Ascending aorta (tissue), 2 donors: ENCODE results near the gene PGC. TPM values are rescaled to one million over a fixed set of nuclear protein-coding genes. Genes with fewer than 3 reads are reported as not detected.
A peak's percentile ranks its signal among the peaks of the same experiment; 100 is the strongest.

Experiments used
- DNase-seq, 2 donors: peaks; one replicate each; pipeline ENCODE4 v3.0.0-alpha.2; 2019; ENCODE audit warnings: low spot score in 2 of 2
- H3K27ac ChIP-seq, 2 donors: fragments of 200-600 bp; sonication (generic); one replicate each; pipeline ENCODE4 v1.5.1; 2016 to 2017; ENCODE audit warnings: mild to moderate bottlenecking in 1 of 2
- H3K27me3 ChIP-seq: fragments of 200-600 bp; sonication (generic); one replicate; pipeline ENCODE4 v1.5.1; 2017
- H3K36me3 ChIP-seq, 2 donors: fragments of 200-600 bp; sonication (generic); one replicate each; pipeline ENCODE4 v1.5.1; 2016
- H3K4me1 ChIP-seq, 2 donors: fragments of 200-600 bp; sonication (generic); one replicate each; pipeline ENCODE4 v1.5.1; 2016 to 2017; ENCODE audit warnings: mild to moderate bottlenecking in 1 of 2
- H3K4me3 ChIP-seq, 2 donors: fragments of 200-600 bp; sonication (generic); one replicate each; pipeline ENCODE4 v1.5.1; 2016 to 2017; ENCODE audit warnings: mild to moderate bottlenecking in 1 of 2
- H3K9me3 ChIP-seq, 2 donors: fragments of 200-600 bp; sonication (generic); one replicate each; pipeline ENCODE4 v1.5.1; 2016
- intact Hi-C: fragments of 100-400 bp; cut with DNase I; formaldehyde crosslinking; loops from one replicate; pipeline ENCODE4 v1.15.1; 2023
- total RNA-seq: library from RNA; depleted of rRNA; stranded (reverse); fragments of >200 nt; gene quantifications from one replicate; pipeline ENCODE4 v1.1.0, GENCODE V29; 2016
- TF ChIP-seq, protein P1 (sequence below), 3 experiments: fragments of 200-600 bp in 2 of 3; fragments of 450-650 bp in 1 of 3; sonication (generic) in 2 of 3; IDR thresholded peaks; one replicate each; pipeline ENCODE4 v1.5.1; 2016 to 2019; ENCODE audit warnings: antibody characterized with exemption in 3 of 3, mild to moderate bottlenecking in 1 of 3, moderate library complexity in 1 of 3

The PGC gene
- total RNA-seq, 1 donor from 2014 or later = 0.53 TPM

DNA sequence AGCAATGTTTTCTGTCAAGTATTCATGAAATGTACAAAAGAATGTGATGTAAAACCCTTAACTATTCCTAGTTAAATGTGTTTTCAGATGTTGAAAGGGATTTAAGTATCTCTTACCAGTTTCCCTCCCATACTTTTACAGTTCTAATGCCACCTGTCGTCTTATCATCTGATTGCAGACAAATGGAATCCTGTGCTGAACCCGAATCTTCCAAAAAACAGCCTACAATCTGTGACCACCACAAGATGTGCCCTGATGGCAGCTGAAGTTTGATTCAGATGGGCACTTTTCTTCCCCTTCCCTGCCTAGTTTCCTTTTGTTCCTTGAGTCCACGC, 42.2 kb upstream of the PGC start:
- no peaks in the 10 kb centered on the region for H3K27me3 ChIP-seq
- no peaks in the 10 kb centered on the region for H3K9me3 ChIP-seq
- H3K4me1 ChIP-seq = peaks cover 12 to 13% of the 10 kb centered on the region in 2 donors
- TF ChIP-seq, protein P1, sequence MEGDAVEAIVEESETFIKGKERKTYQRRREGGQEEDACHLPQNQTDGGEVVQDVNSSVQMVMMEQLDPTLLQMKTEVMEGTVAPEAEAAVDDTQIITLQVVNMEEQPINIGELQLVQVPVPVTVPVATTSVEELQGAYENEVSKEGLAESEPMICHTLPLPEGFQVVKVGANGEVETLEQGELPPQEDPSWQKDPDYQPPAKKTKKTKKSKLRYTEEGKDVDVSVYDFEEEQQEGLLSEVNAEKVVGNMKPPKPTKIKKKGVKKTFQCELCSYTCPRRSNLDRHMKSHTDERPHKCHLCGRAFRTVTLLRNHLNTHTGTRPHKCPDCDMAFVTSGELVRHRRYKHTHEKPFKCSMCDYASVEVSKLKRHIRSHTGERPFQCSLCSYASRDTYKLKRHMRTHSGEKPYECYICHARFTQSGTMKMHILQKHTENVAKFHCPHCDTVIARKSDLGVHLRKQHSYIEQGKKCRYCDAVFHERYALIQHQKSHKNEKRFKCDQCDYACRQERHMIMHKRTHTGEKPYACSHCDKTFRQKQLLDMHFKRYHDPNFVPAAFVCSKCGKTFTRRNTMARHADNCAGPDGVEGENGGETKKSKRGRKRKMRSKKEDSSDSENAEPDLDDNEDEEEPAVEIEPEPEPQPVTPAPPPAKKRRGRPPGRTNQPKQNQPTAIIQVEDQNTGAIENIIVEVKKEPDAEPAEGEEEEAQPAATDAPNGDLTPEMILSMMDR (IDR thresholded peaks at IDR 0.05) = no peak
- DNase-seq = no peak
- no peak overlapping the region for H3K27ac ChIP-seq
- no peak overlapping the region for H3K4me3 ChIP-seq
- H3K36me3 ChIP-seq = peaks cover 5 to 30% of the 10 kb centered on the region in 2 donors
- intact Hi-C loops = loop anchor here (5.0 to 10.0 kb wide), 3 partner anchors 82 to 1835 kb away; partner anchors contain the start of genes GTPBP2 and UBR2

DNA sequence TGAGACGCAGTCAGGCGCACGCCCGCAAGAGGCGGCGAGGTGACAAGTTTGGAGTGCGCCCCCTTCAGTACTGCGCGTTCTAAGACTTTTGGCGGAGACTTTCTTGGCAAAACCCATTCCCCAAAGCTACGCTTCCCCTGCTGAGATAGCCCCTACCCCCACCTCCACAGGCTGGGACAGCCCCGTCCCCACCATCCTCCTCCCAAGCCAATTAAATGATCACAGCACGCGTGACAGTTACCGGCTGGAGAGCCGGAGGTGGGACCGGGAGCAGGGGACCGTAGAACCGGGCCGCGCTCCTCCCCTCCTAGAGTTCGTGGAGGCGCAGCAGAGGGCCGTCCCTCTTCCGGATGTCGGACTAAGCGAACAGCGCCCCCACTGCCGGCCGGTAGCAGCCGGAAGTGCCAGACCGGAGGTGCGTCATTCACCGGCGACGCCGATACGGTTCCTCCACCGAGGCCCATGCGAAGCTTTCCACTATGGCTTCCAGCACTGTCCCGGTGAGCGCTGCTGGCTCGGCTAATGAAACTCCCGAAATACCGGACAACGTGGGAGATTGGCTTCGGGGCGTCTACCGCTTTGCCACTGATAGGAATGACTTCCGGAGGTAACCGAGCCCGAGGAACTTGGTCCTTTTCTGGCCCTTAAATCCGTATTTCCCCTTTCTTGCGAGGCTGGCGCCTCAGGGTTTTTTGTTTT, 40.2 kb upstream of the PGC start, which contains the start of gene TOMM6:
TSS of gene TOMM6 (plus strand) at position 476 of the 699 bp plus-strand sequence. CDS start at position 480, 4 bp downstream.
- Histone ChIP-seq H3K27me3 (no peaks in the 10 kb centered on the region), H3K27ac (peak within 1 kb of the TSS; percentile 87 to 92), H3K4me3 (peak within 1 kb of the TSS; percentile 75 to 79), H3K9me3 (no peaks in the 10 kb centered on the region), H3K36me3 (peaks cover 5 to 25% of the 10 kb centered on the region in 2 donors), H3K4me1 (peaks cover 12 to 13% of the 10 kb centered on the region in 2 donors)
- intact Hi-C loops = loop anchor here (1.0 to 10.0 kb wide), 12 partner anchors 52 to 1837 kb away; partner anchors contain the start of genes BYSL, CCND3, FOXP4 and GTPBP2
- TF ChIP-seq, protein P1 (IDR thresholded peaks at IDR 0.05) = peak; percentile 86 to 91 (median 86)
- peak; percentile 73 to 97 for DNase-seq

DNA sequence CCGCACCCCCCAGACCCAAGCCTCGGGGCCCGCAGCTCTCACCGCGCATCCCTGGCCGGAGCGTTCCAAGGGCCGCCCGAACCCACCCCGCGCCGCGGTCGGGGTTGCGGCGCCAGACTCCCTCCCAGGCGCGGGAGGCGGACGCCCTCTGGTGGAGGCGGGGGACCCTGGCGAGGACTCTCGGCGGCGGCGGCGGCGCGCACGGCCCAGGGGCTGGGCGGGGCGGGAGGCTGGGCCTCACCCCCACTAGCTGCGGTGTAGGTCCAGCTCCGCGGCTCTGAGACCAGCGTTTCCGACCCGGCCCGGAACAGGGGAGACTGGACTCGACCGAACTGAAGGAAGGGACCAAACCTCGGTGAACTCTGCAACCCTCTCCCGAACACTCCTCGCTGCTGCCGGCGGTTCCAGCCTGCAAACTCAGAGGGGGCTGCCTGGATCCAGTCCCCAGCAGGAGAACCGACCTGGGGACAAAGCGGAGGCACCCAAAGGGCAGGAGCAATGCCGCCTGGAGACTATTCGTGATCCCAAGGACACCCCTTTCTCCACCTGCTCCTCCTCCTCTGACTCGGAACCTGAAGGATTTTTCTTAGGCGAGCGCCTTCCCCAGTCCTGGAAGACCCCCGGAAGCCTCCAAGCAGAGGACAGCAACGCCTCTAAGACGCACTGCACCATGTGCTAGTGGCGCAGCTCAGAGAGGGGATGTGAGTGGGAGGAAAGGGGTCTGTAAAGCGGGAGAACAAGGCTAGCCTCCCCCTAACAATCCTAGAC, 39.4 kb upstream of the PGC start:
- H3K27ac ChIP-seq = peak overlapping the region; percentile 87 to 92
- peak; percentile 45 to 94 for DNase-seq
- TF ChIP-seq, protein P1 (IDR thresholded peaks at IDR 0.05) = peak; percentile 80 to 94 (median 83)
- no peaks in the 10 kb centered on the region for H3K9me3 ChIP-seq
- H3K4me1 ChIP-seq = peaks cover 12 to 13% of the 10 kb centered on the region in 2 donors
- no peaks in the 10 kb centered on the region for H3K27me3 ChIP-seq
- intact Hi-C loops = loop anchor here (1.0 to 10.0 kb wide), 12 partner anchors 51 to 1838 kb away; partner anchors contain the start of genes BYSL, CCND3, FOXP4 and GTPBP2
- H3K4me3 ChIP-seq = peak overlapping the region; percentile 75 to 79
- H3K36me3 ChIP-seq = peaks cover 5 to 18% of the 10 kb centered on the region in 2 donors

DNA sequence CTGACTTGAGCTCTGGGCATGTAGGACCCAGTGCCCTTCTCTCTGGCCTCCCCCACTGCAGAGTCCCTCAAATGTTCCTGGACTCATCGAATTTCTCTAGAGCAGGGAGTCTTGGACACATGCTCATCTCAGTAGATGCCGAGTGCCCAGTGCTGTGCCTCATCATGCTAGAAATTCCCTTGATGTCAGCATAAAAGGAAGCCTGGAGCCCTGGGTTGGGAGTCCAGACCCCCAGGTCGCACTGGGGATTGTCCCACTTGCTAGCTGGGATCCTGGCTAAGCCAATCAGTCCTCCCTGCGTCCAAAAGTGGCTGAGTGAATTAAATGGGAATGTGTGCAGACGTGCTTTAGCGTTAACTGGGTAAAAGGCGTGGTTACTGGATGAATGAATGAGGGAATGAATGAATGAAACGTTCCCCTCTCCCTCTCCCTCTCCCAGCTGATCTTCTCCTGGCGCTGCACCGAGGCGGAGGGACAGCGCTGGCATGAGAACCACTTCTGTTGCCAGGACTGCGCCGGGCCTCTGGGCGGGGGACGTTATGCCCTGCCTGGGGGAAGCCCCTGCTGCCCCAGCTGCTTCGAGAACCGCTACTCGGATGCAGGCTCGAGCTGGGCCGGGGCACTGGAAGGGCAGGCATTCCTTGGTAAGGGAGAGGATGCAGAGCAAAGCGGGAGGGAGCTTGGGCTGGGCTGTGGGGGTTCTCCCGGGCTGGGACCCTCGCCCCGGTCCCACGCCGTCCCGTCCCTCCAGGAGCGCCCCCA, 38.7 kb upstream of the PGC start:
- no peak for DNase-seq
- H3K4me3 ChIP-seq = peak overlapping the region; percentile 75 to 79
- H3K4me1 ChIP-seq = peaks cover 17 to 18% of the 10 kb centered on the region in 2 donors
- H3K27me3 ChIP-seq = no peaks in the 10 kb centered on the region
- intact Hi-C loops = loop anchor here (2.0 to 10.0 kb wide), 9 partner anchors 79 to 1839 kb away; partner anchors contain the start of genes CCND3, FOXP4, GTPBP2 and MRPS10
- TF ChIP-seq, protein P1 (IDR thresholded peaks at IDR 0.05) = no peak
- peaks cover 5 to 17% of the 10 kb centered on the region in 2 donors for H3K36me3 ChIP-seq
- peak overlapping the region; percentile 71 to 92 for H3K27ac ChIP-seq
- H3K9me3 ChIP-seq = no peaks in the 10 kb centered on the region

DNA sequence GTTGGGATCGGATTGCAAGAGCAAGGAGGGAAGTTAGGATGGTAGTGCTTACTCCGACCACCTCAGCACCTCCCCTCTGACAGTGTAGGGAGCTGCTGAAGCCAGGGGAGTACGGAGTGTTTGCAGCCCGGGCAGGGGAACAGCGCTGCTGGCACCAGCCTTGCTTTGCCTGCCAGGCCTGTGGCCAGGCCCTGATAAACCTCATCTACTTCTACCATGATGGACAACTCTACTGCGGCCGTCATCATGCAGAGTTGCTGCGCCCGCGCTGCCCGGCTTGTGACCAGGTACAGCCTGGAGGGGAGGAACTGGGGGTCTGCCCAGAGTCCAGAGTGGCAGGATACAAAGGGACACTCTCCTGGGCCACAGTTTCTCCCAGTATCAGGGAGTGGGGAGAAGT, 38.1 kb upstream of the PGC start:
- Histone ChIP-seq H3K27me3 (no peaks in the 10 kb centered on the region), H3K4me1 (peaks cover 17 to 18% of the 10 kb centered on the region in 2 donors), H3K27ac (no peak overlapping the region), H3K9me3 (no peaks in the 10 kb centered on the region), H3K36me3 (peaks cover 5 to 11% of the 10 kb centered on the region in 2 donors), H3K4me3 (no peak overlapping the region)
- intact Hi-C loops = loop anchor here (5.0 to 10.0 kb wide), 3 partner anchors 78 to 1840 kb away; partner anchors contain the start of genes GTPBP2 and UBR2
- DNase-seq = no peak
- TF ChIP-seq, protein P1 (IDR thresholded peaks at IDR 0.05) = no peak
